HepG2 (cell line): ENCODE data around the gene OSGIN1. TPM values are rescaled to one million over a fixed set of nuclear protein-coding genes. Genes with fewer than 3 reads are reported as not detected.

Experiments
- CTCF ChIP-seq: sonication (generic); formaldehyde crosslinking; IDR thresholded peaks from 2 replicates; pipeline ENCODE4 v1.5.0; 2020; ENCODE audit warnings: mild to moderate bottlenecking, missing genetic modification reagents, moderate library complexity
- DDIT3 ChIP-seq: sonication (generic); formaldehyde crosslinking; IDR thresholded peaks from 2 replicates; pipeline ENCODE4 v1.4.0; 2020; ENCODE audit warnings: mild to moderate bottlenecking, missing genetic modification reagents
- DPF2 ChIP-seq: sonication (generic); formaldehyde crosslinking; IDR thresholded peaks from 2 replicates; pipeline ENCODE4 v1.4.0; 2020; ENCODE audit warnings: mild to moderate bottlenecking, low read depth, missing genetic modification reagents, borderline replicate concordance
- EHMT2 ChIP-seq: fragments of 200-600 bp; sonication (generic); IDR thresholded peaks from 2 replicates; pipeline ENCODE4 v1.7.0; 2017; ENCODE audit warnings: antibody characterized with exemption, low read depth, low read length, borderline replicate concordance
- MAFG ChIP-seq: sonication (generic); formaldehyde crosslinking; IDR thresholded peaks from 2 replicates; pipeline ENCODE4 v1.5.1; 2020; ENCODE audit warnings: mild to moderate bottlenecking, missing genetic modification reagents
- RXRA ChIP-seq: sonication (generic); formaldehyde crosslinking; IDR thresholded peaks from 2 replicates; pipeline ENCODE4 v1.5.1; 2020; ENCODE audit warnings: missing genetic modification reagents
- YY1 ChIP-seq: IDR thresholded peaks from 2 replicates; pipeline ENCODE4 v1.6.1; 2011; ENCODE audit warnings: low read length, low read depth, moderate library complexity, mild to moderate bottlenecking; ENCODE audit not compliant: insufficient read depth, insufficient replicate concordance
- ZNF296 ChIP-seq: sonication (generic); formaldehyde crosslinking; conservative IDR thresholded peaks from 2 replicates; pipeline ENCODE4 v1.5.0; 2020; ENCODE audit warnings: mild to moderate bottlenecking, missing genetic modification reagents
- ZNF446 ChIP-seq: sonication (generic); formaldehyde crosslinking; IDR thresholded peaks from 2 replicates; pipeline ENCODE4 v1.5.0; 2020; ENCODE audit warnings: mild to moderate bottlenecking, missing genetic modification reagents
- ZNF557 ChIP-seq: sonication (generic); formaldehyde crosslinking; IDR thresholded peaks from 2 replicates; pipeline ENCODE4 v1.4.0; 2020; ENCODE audit warnings: missing genetic modification reagents
- ZNF687 ChIP-seq: sonication (generic); formaldehyde crosslinking; IDR thresholded peaks from 2 replicates; pipeline ENCODE4 v1.5.1; 2020; ENCODE audit warnings: mild to moderate bottlenecking, missing genetic modification reagents, moderate library complexity
- ZNF883 ChIP-seq: sonication (generic); formaldehyde crosslinking; IDR thresholded peaks from 2 replicates; pipeline ENCODE4 v1.5.1; 2020; ENCODE audit warnings: mild to moderate bottlenecking, missing genetic modification reagents; ENCODE audit errors: not compliant biosample characterization
- polyA plus RNA-seq, 8 experiments: library from polyadenylated mRNA; depleted of rRNA in 3 of 8; stranded (reverse) in 7 of 8; unstranded in 1 of 8; fragments of >200 nt; fragmentation: Illumina TruSeq in 4 of 8; extraction: Trizol in 4 of 8; gene quantifications; 2 replicates each; pipeline versions ENCODE4 v1.2.1 to v1.2.3, GENCODE V29; 2011 to 2016; ENCODE audit warnings: low read depth in 4 of 8, missing spikeins in 1 of 8, mixed read lengths in 1 of 8; ENCODE audit not compliant: insufficient read depth in 1 of 8
- total RNA-seq, 5 experiments: library from RNA; depleted of rRNA; stranded (reverse); fragments of >200 nt; fragmentation: Illumina TruSeq; extraction: Trizol; gene quantifications; 2 replicates each; pipeline ENCODE4 v1.2.3, GENCODE V29; 2016; ENCODE audit warnings: low read depth in 1 of 5
- TF ChIP-seq, protein P1 (sequence below), 2 experiments: sonication (generic) in 1 of 2; formaldehyde crosslinking in 1 of 2; IDR thresholded peaks; 2 replicates each; pipeline versions ENCODE4 v1.4.0 to v1.6.1; 2016 to 2020; ENCODE audit warnings: borderline replicate concordance in 1 of 2, low read depth in 1 of 2, mild to moderate bottlenecking in 1 of 2, missing genetic modification reagents in 1 of 2
- TF ChIP-seq, protein P2 (sequence below): sonication (generic); formaldehyde crosslinking; IDR thresholded peaks from 2 replicates; pipeline ENCODE4 v1.4.0; 2020; ENCODE audit warnings: missing genetic modification reagents

OSGIN1 gene
- total and polyA plus RNA-seq, 2 of the 13 experiments (the other 11 are each of a cell fraction or from before 2014, with no cell fraction given), result 20.5 to 27.1 TPM

GRCh38 chr16:83952940-83953795 is at the start of gene OSGIN1 (continued):
- TF ChIP-seq ZNF687 (CRISPR knock-in tag) (peak; percentile 88), CTCF (CRISPR knock-in tag) (0 out of 2 replicates have a peak, but pooled peaks have one; percentile 1), ZNF446 (CRISPR knock-in tag) (0 out of 2 replicates have a peak, but pooled peaks have one; percentile 13), EHMT2 (no peak), ZNF557 (CRISPR knock-in tag) (peak; percentile 89), YY1 (peak; percentile 56), ZNF883 (CRISPR knock-in tag) (no peak), RXRA (peak; percentile 76), MAFG (CRISPR knock-in tag) (peak; percentile 94), DDIT3 (no peak), DPF2 (CRISPR knock-in tag) (no peak; the same call in 1 of the 2 replicates), ZNF296 (CRISPR knock-in tag) (no peak)
- TF ChIP-seq, protein P1, sequence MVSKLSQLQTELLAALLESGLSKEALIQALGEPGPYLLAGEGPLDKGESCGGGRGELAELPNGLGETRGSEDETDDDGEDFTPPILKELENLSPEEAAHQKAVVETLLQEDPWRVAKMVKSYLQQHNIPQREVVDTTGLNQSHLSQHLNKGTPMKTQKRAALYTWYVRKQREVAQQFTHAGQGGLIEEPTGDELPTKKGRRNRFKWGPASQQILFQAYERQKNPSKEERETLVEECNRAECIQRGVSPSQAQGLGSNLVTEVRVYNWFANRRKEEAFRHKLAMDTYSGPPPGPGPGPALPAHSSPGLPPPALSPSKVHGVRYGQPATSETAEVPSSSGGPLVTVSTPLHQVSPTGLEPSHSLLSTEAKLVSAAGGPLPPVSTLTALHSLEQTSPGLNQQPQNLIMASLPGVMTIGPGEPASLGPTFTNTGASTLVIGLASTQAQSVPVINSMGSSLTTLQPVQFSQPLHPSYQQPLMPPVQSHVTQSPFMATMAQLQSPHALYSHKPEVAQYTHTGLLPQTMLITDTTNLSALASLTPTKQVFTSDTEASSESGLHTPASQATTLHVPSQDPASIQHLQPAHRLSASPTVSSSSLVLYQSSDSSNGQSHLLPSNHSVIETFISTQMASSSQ (IDR thresholded peaks at IDR 0.05; ENCODE audit: low read depth), result no peak; the same call in 1 of the 2 replicates
- TF ChIP-seq, protein P1 (CRISPR knock-in tag; IDR thresholded peaks at IDR 0.05; ENCODE audit: borderline replicate concordance), result no peak; the same call in 1 of the 2 replicates
- TF ChIP-seq, protein P2, sequence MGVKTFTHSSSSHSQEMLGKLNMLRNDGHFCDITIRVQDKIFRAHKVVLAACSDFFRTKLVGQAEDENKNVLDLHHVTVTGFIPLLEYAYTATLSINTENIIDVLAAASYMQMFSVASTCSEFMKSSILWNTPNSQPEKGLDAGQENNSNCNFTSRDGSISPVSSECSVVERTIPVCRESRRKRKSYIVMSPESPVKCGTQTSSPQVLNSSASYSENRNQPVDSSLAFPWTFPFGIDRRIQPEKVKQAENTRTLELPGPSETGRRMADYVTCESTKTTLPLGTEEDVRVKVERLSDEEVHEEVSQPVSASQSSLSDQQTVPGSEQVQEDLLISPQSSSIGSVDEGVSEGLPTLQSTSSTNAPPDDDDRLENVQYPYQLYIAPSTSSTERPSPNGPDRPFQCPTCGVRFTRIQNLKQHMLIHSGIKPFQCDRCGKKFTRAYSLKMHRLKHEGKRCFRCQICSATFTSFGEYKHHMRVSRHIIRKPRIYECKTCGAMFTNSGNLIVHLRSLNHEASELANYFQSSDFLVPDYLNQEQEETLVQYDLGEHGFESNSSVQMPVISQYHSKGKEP (CRISPR knock-in tag), result no peak
